ENCODE measurements around the gene MACROD2.

The MACROD2 gene

GRCh38 chr20:14932040-14932439, 936.7 kb downstream of the MACROD2 start:
- no peak for DNase-seq

- DNase-seq: no peak
These were observed 940.0 kb downstream of the MACROD2 start for GRCh38 chr20:14935285-14935684.

GRCh38 chr20:14937021-14937420, 941.7 kb downstream of the MACROD2 start:
- DNase-seq: no peak

GRCh38 chr20:14937846-14938245, 942.5 kb downstream of the MACROD2 start:
- DNase-seq: no peak

GRCh38 chr20:14947536-14947935, 952.2 kb downstream of the MACROD2 start:
- no peak for DNase-seq

- no peak for DNase-seq
These were observed 952.6 kb downstream of the MACROD2 start for GRCh38 chr20:14947946-14948345.

- DNase-seq: no peak
These were observed 953.1 kb downstream of the MACROD2 start for GRCh38 chr20:14948416-14948815.

- DNase-seq: no peak
These were observed 955.3 kb downstream of the MACROD2 start for GRCh38 chr20:14950633-14951032.

GRCh38 chr20:14951105-14951504, 955.8 kb downstream of the MACROD2 start:
- DNase-seq: no peak

GRCh38 chr20:14951707-14952418, 956.5 kb downstream of the MACROD2 start:
- no peak for DNase-seq

- no peak for DNase-seq
These were observed 958.4 kb downstream of the MACROD2 start for GRCh38 chr20:14953736-14954135.

GRCh38 chr20:14955399-14955798, 960.1 kb downstream of the MACROD2 start:
- DNase-seq: no peak

GRCh38 chr20:14956026-14956425, 960.7 kb downstream of the MACROD2 start:
- no peak for DNase-seq

GRCh38 chr20:14956538-14956937, 961.2 kb downstream of the MACROD2 start:
- no peak for DNase-seq

- no peak for DNase-seq
These were observed 962.1 kb downstream of the MACROD2 start for GRCh38 chr20:14957402-14957801.

- no peak for DNase-seq
These were observed 963.3 kb downstream of the MACROD2 start for GRCh38 chr20:14958626-14959025.

- no peak for DNase-seq
These were observed 964.5 kb downstream of the MACROD2 start for GRCh38 chr20:14959506-14960475.

GRCh38 chr20:14960831-14961230, 965.5 kb downstream of the MACROD2 start:
- DNase-seq: no peak

GRCh38 chr20:14963262-14963663, 967.9 kb downstream of the MACROD2 start:
- DNase-seq: no peak

- no peak for DNase-seq
These were observed 970.9 kb downstream of the MACROD2 start for GRCh38 chr20:14966203-14966602.

GRCh38 chr20:14966808-14967207, 971.5 kb downstream of the MACROD2 start:
- DNase-seq: no peak

GRCh38 chr20:14972256-14972655, 976.9 kb downstream of the MACROD2 start:
- DNase-seq: no peak

- no peak for DNase-seq
These were observed 977.4 kb downstream of the MACROD2 start for GRCh38 chr20:14972690-14973089.

- no peak for DNase-seq
These were observed 984.2 kb downstream of the MACROD2 start for GRCh38 chr20:14979453-14979986.

Measured in activated naive CD4-positive, alpha-beta T cell (primary cell).